Kidney (tissue), 14 donors: ENCODE measurements around the gene OARD1. TPM values are rescaled to one million over a fixed set of nuclear protein-coding genes. Genes with fewer than 3 reads are reported as not detected.
A peak's percentile ranks its signal among the peaks of the same experiment; 100 is the strongest.

Source experiments
- DNase-seq, 5 donors: peaks; one replicate each; pipeline ENCODE4 v3.0.0-alpha.2; 2013 to 2020
- FAIRE-seq: peaks from 2 replicates; lab custom pipeline; 2012; peaks lifted over from hg19 to GRCh38; lab: Jason Lieb, UNC
- H3K27ac ChIP-seq, 2 donors: one replicate each; pipeline ENCODE4 v1.7.0; 2013; ENCODE audit warnings: low read depth in 2 of 2, low read length in 2 of 2, inconsistent platforms in 1 of 2
- H3K27me3 ChIP-seq: one replicate; pipeline ENCODE4 v1.7.1; 2013; ENCODE audit warnings: low read length, inconsistent platforms; ENCODE audit not compliant: control insufficient read depth, insufficient read depth
- H3K36me3 ChIP-seq, 3 donors: one replicate each; pipeline versions ENCODE4 v1.7.0 to v1.7.1; 2013; ENCODE audit warnings: low read length in 3 of 3, control low read depth in 1 of 3, inconsistent platforms in 1 of 3; ENCODE audit not compliant: insufficient read depth in 3 of 3, control insufficient read depth in 2 of 3
- H3K4me1 ChIP-seq, 3 donors: one replicate each; pipeline versions ENCODE4 v1.7.0 to v1.7.1; 2013; ENCODE audit warnings: low read length in 3 of 3, inconsistent platforms in 1 of 3, low read depth in 1 of 3; ENCODE audit not compliant: control insufficient read depth in 2 of 3, insufficient read depth in 2 of 3
- H3K4me3 ChIP-seq, 3 donors: one replicate each; pipeline versions ENCODE4 v1.7.0 to v1.8.1; 2013; ENCODE audit warnings: low read length in 3 of 3, control low read depth in 1 of 3, inconsistent platforms in 1 of 3
- H3K9ac ChIP-seq, 3 donors: one replicate each; pipeline versions ENCODE4 v1.7.0 to v1.7.1; 2013; ENCODE audit warnings: low read length in 3 of 3, control low read depth in 1 of 3, inconsistent platforms in 1 of 3
- H3K9me3 ChIP-seq, 3 donors: one replicate each; pipeline versions ENCODE4 v1.7.0 to v1.7.1; 2013; ENCODE audit warnings: low read length in 3 of 3, control low read depth in 1 of 3, inconsistent platforms in 1 of 3; ENCODE audit not compliant: control insufficient read depth in 2 of 3, insufficient read depth in 1 of 3
- intact Hi-C: fragments of 100-400 bp; cut with DNase I; formaldehyde crosslinking; loops from one replicate; pipeline ENCODE4 v1.11.1; 2022
- polyA plus RNA-seq: library from polyadenylated mRNA; stranded (reverse); fragments of 350-450 nt; fragmentation: Illumina TruSeq; extraction: RNeasy Lipid Tissue Mini Kit (QIAGEN cat#74804); gene quantifications from one replicate; pipeline ENCODE4 v1.2.3, GENCODE V29; 2014; ENCODE audit warnings: low read depth, low replicate concordance; ENCODE audit not compliant: insufficient read depth
- total RNA-seq: library from RNA; stranded (reverse); fragmentation: NEBNext Ultra II Directional; extraction: Animal tissue kit (Norgen Biotek cat#: 25700); gene quantifications from one replicate; pipeline ENCODE4 v1.2.1, GENCODE V29; 2021
- TF ChIP-seq, protein P1 (sequence below): IDR thresholded peaks from 3 replicates; pipeline ENCODE4 v1.5.1; 2012; ENCODE audit warnings: mild to moderate bottlenecking, moderate library complexity, borderline replicate concordance; ENCODE audit not compliant: insufficient read depth; ENCODE audit errors: extremely low read depth
- donor health status: control.
- donor health status: control.
- donor health status: control.
- donor health status: control.
- donor health status: control.
- donor health status: DM: yes; HTN: yes; CAD: no.
- donor health status: Normal renal cell carcinoma (clear cell type).

The OARD1 gene
- total and polyA plus RNA-seq, 2 donors from 2014 or later = 35.9 to 62.6 TPM

DNA sequence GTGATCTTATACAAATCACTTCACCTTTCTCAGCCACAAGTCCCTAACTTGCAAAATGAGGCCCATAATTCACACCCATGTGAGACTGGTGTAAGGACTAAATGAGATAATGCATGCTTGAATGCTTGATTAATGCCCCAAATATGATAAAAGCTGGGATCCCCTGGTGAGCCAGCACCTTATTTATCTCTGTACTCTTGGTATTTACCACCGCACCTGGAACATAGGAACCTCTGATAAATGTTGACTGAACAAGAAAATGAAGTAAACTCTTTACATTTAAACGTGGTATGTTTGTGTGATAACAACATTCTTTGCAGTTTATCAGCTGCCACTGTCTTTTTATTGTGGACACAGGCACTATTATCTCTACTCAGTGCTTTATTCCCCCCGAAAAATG is 21.6 kb downstream of the OARD1 start:
- Histone ChIP-seq H3K9ac (no peak overlapping the region), H3K4me3 (no peak overlapping the region), H3K4me1 (peaks cover 0 to 8% (median 7%) of the 10 kb centered on the region in 3 donors), H3K27ac (no peak overlapping the region), H3K27me3 (no peaks in the 10 kb centered on the region), H3K36me3 (no peaks in the 10 kb centered on the region), H3K9me3 (no peaks in the 10 kb centered on the region)
- TF ChIP-seq, protein P1, sequence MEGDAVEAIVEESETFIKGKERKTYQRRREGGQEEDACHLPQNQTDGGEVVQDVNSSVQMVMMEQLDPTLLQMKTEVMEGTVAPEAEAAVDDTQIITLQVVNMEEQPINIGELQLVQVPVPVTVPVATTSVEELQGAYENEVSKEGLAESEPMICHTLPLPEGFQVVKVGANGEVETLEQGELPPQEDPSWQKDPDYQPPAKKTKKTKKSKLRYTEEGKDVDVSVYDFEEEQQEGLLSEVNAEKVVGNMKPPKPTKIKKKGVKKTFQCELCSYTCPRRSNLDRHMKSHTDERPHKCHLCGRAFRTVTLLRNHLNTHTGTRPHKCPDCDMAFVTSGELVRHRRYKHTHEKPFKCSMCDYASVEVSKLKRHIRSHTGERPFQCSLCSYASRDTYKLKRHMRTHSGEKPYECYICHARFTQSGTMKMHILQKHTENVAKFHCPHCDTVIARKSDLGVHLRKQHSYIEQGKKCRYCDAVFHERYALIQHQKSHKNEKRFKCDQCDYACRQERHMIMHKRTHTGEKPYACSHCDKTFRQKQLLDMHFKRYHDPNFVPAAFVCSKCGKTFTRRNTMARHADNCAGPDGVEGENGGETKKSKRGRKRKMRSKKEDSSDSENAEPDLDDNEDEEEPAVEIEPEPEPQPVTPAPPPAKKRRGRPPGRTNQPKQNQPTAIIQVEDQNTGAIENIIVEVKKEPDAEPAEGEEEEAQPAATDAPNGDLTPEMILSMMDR = no peak
- intact Hi-C loops = no loop called here
- DNase-seq = no peak
- no peak for FAIRE-seq

DNA sequence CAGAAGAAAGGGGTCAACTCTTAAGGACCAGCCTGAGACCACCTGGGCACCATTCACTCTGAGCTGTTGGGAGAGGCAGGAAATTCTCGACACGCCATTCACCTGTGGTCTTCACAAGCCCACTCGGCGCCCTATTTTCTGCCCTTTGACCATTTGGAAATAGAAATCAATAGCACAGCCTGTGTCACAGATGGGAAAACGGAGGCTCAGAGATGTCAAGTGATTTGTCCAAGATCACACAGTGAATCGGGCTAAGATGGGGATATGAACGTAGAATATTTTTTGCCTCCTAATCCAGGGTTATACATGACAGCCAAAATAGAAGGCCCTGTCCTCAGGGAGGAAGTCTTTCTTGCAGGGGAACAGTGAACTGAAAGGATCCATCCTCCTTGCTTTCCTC is 22.2 kb downstream of the OARD1 start:
- H3K9me3 ChIP-seq = no peaks in the 10 kb centered on the region
- no peak overlapping the region for H3K27ac ChIP-seq
- TF ChIP-seq, protein P1 = no peak
- intact Hi-C loops = no loop called here
- H3K4me3 ChIP-seq = no peak overlapping the region
- H3K36me3 ChIP-seq = no peaks in the 10 kb centered on the region
- DNase-seq = no peak
- H3K9ac ChIP-seq = no peak overlapping the region
- no peak for FAIRE-seq
- no peaks in the 10 kb centered on the region for H3K27me3 ChIP-seq
- peaks cover 0 to 11% (median 8%) of the 10 kb centered on the region in 3 donors for H3K4me1 ChIP-seq

DNA sequence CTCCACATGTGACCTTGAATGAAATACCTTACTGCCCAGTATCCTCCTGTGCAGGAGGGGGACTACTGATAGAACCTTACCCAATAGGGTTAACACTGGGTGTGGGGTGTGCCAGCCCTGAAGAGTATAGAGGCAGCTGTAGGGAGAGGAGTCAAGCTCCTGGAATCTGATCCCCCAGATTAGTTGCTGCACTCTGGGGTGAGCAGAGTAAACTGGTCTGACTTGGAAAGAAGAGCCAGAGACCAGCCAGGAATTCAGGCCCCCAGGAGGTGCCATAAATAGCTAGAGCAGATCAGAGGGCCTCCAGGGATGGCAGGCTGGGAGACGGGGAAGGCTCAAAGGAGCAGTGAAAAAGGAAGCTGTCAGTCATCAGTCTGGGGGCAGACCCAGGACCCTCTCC is 22.6 kb downstream of the OARD1 start:
- FAIRE-seq = no peak
- peaks cover 0 to 11% (median 8%) of the 10 kb centered on the region in 3 donors for H3K4me1 ChIP-seq
- intact Hi-C loops = no loop called here

More for the DNA sequence above, 22.6 kb downstream of the OARD1 start:
- DNase-seq = peak in 1 of 5 donors; percentile 45
- Histone ChIP-seq H3K27ac (no peak overlapping the region), H3K27me3 (no peaks in the 10 kb centered on the region), H3K9ac (no peak overlapping the region), H3K9me3 (no peaks in the 10 kb centered on the region), H3K36me3 (no peaks in the 10 kb centered on the region), H3K4me3 (no peak overlapping the region)
- TF ChIP-seq, protein P1 = no peak
